Fibroblast of the aortic adventitia (primary cell): ENCODE data around the gene LZIC. TPM values are rescaled to one million over a fixed set of nuclear protein-coding genes. Genes with fewer than 3 reads are reported as not detected.
A peak's percentile ranks its signal among the peaks of the same experiment; 100 is the strongest.

Experiments used
- DNase-seq: peaks from one replicate; pipeline ENCODE4 v3.0.0-alpha.2; 2010; ENCODE audit warnings: low read depth
- H3K4me3 ChIP-seq: 2 replicates; pipeline ENCODE4 v1.5.1; 2011; ENCODE audit warnings: low read depth, mild to moderate bottlenecking, control low read depth, low read length, moderate library complexity
- total RNA-seq: library from RNA; depleted of rRNA; stranded (reverse); fragments of >200 nt; gene quantifications from 2 replicates; pipeline ENCODE4 v1.2.3, GENCODE V29; 2012; ENCODE audit warnings: low replicate concordance
- TF ChIP-seq, protein P1 (sequence below): IDR thresholded peaks from 2 replicates; pipeline ENCODE4 v1.5.1; 2011; ENCODE audit warnings: mild to moderate bottlenecking, low read length, control low read depth, inconsistent platforms; ENCODE audit not compliant: insufficient read depth

Gene LZIC
- total RNA-seq, 1 donor, result 50.3 TPM

DNA sequence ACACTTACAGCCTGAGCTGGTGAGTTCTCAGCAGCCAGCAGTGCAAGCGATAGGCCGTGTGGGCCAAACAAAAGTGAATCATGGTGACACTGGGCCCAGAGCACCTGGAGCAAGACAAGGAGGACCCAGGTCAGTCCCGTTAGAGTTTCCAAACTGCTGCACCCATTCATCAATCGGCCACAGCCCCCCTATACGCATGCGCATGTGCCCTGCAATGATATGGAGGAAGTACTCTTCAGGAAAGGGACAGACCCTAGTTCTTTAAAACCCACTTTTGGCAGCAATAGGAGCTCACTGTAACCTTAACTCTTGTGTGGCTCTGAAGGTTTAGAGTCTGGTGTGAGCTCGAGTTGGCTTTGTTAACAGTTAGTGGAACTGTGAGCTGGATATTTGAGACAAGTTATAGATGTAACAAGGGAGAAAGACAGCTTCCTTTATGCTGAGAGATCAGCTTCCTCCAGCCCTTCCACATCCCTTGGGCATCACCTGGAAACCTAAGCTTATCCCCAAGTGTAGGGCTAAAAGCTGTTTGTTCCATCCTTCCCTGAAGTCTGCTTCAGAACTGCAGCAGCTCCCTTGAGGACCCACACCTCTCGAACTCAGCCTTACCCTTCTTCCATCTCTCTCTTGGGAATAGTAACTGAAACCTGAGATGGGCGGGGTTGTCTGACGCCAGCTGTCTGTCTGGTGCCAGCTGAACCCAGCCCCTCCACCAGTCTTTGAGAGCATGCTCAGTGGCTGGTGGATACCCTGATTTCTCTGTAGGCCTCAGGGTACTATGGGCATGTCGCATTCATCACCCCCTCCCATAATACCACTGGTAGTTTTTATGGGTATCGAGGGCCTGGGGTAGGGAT is 17.7 kb upstream of the LZIC start:
- H3K4me3 ChIP-seq, result no peak overlapping the region
- peak; percentile 24 for DNase-seq
- TF ChIP-seq, protein P1, sequence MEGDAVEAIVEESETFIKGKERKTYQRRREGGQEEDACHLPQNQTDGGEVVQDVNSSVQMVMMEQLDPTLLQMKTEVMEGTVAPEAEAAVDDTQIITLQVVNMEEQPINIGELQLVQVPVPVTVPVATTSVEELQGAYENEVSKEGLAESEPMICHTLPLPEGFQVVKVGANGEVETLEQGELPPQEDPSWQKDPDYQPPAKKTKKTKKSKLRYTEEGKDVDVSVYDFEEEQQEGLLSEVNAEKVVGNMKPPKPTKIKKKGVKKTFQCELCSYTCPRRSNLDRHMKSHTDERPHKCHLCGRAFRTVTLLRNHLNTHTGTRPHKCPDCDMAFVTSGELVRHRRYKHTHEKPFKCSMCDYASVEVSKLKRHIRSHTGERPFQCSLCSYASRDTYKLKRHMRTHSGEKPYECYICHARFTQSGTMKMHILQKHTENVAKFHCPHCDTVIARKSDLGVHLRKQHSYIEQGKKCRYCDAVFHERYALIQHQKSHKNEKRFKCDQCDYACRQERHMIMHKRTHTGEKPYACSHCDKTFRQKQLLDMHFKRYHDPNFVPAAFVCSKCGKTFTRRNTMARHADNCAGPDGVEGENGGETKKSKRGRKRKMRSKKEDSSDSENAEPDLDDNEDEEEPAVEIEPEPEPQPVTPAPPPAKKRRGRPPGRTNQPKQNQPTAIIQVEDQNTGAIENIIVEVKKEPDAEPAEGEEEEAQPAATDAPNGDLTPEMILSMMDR, result no peak

DNA sequence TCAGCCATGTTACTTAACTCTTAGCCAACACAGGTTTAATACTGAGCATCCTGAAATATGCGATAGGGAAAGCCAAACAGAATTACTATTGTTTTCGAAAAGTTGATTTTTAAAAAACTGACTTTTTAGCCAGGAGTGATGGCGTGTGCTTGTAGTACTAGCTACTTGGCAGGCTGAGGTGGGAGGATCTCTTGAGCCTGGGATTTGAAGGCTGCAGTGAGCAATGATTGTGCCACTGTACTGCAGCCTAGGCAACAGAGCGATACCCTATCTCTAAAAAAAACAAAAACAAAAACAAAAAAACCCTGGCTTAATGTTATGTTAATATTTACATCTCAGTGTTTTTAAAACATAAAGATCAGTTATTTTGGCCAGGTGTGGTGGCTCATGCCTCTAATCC is 16.8 kb upstream of the LZIC start:
- DNase-seq, result peak; percentile 73
- TF ChIP-seq, protein P1, result no peak
- H3K4me3 ChIP-seq, result no peak overlapping the region

GRCh38 chr1:9957726-9958125 is 14.5 kb upstream of the LZIC start:
- H3K4me3 ChIP-seq, result no peak overlapping the region
- TF ChIP-seq, protein P1, result no peak
- no peak for DNase-seq

DNA sequence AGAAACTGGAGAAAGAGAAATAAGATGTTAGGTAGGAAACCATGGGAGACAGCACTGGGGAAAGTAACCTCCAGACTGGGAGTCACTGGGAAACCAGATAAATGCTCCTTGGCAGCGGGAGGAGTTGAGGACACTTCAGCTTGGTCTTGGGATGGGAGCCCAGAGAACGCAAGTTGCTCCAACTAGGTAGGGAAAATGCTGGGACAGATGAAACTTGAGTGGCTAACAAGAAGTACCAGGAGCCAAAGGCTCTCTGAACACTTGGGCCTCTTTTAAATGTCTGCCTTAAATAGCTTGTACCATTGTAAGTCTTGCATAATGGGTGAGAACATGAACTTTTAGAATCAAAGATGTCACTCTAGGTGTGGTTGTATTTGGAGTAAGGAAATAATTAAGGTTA is 3.1 kb upstream of the LZIC start:
- DNase-seq, result no peak
- no peak overlapping the region for H3K4me3 ChIP-seq
- TF ChIP-seq, protein P1, result no peak

DNA sequence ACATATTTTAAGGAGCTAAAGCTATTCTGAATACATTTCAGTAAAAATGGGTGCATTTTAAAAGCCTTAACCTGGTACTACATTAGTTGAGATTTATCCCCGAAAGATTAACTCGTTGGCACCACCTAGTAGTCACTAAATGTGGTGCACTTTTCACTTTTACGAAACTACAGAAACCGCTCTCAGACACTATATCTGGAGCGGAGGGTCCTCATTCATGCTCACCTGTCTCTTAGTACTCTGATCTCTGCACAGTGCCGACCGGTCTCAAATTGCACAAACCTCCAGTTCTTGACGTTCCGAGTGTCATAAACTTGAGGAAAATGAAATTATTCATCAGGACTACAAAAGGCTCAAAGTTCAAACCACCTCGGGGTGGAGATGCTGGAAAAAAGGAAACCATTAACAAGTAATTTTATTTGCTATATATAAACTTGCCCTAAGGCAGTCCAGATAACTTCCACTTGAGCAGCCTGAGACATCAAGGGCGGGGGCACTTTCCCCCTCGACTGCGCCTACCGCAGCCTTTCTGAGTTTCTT is 722 bp downstream of the LZIC start:
- TF ChIP-seq, protein P1, result peak; percentile 58
- peak overlapping the region; percentile 96 for H3K4me3 ChIP-seq
- DNase-seq, result peak; percentile 78

GRCh38 chr1:9929431-9930385 is 13.5 kb downstream of the LZIC start:
- no peak for DNase-seq
- no peak overlapping the region for H3K4me3 ChIP-seq
- TF ChIP-seq, protein P1, result no peak
